ENCODE data around the gene TMEM138.

GRCh38 chr11:61334434-61335354 is 27.5 kb upstream of the TMEM138 start:
- TF ChIP-seq EZH2 (IDR thresholded peaks at IDR 0.05; ENCODE audit: insufficient read depth, poor library complexity, severe bottlenecking) (no peak), EZH2phosphoT487 (IDR thresholded peaks at IDR 0.05; ENCODE audit: insufficient read depth, low read depth) (no peak)

Data from GM23248 (cell line).